Measurements from ENCODE around the gene SEC22C. TPM values are rescaled to one million over a fixed set of nuclear protein-coding genes. Genes with fewer than 3 reads are reported as not detected.

SEC22C gene
- total and polyA plus RNA-seq, 2 donors (not counting 1 experiment from before 2014, with no cell fraction given): 19.2 to 44.8 TPM

GRCh38 chr3:42504334-42505127 lies 77.2 kb downstream of the SEC22C start:
- Histone ChIP-seq H3K9me3 (ENCODE audit: control extremely low read depth in 1 of 3, control insufficient read depth in 2 of 3, insufficient read depth in 1 of 3, low read length in 2 of 3) (no peaks in the 10 kb centered on the region), H3K27ac (ENCODE audit: low read length in 2 of 2) (no peak overlapping the region), H3K4me1 (ENCODE audit: control insufficient read depth in 2 of 2, insufficient read depth in 2 of 2, low read length in 2 of 2) (peaks cover 11 to 21% of the 10 kb centered on the region in 2 donors), H3K4me2 (replicated peaks; ENCODE audit: low read depth, low read length, poor library complexity, severe bottlenecking) (no peak overlapping the region), H3K9ac (ENCODE audit: low read length) (no peak overlapping the region), H3K36me3 (replicated peaks in 1 of 2; ENCODE audit: control extremely low read depth in 1 of 2, control insufficient read depth in 1 of 2, extremely low read depth in 1 of 2, insufficient read depth in 2 of 2, low read length in 1 of 2) (no peaks in the 10 kb centered on the region), H2AFZ (ENCODE audit: insufficient read depth, low read depth, low read length, poor library complexity, severe bottlenecking) (no peak overlapping the region), H4K20me1 (ENCODE audit: control insufficient read depth, insufficient read depth, low read length, poor library complexity, severe bottlenecking) (no peaks in the 10 kb centered on the region), H3K4me3 (ENCODE audit: control extremely low read depth in 1 of 5, extremely low read depth in 1 of 5, insufficient read depth in 1 of 5, low read depth in 2 of 5, low read length in 4 of 5) (no peak overlapping the region), H3K27me3 (replicated peaks in 1 of 4; ENCODE audit: control extremely low read depth in 1 of 4, control insufficient read depth in 3 of 4, insufficient read depth in 4 of 4, low read length in 3 of 4) (peaks cover 0 to 25% (median 13%) of the 10 kb centered on the region in 4 experiments), H3K79me2 (ENCODE audit: control insufficient read depth, insufficient read depth, low read length) (no peaks in the 10 kb centered on the region)
- ChIA-PET POLR2A (no interaction called here), CTCF (interaction anchor here (3.5 kb wide), 1 partner anchor 36 kb away, joined by 22 read pairs; no protein-coding TSS in a partner anchor)
- Mint-ChIP-seq H3K4me3 (no peak overlapping the region), H3K4me1 (peaks cover 25% of the 10 kb centered on the region), H3K27me3 (peaks cover 17% of the 10 kb centered on the region), H3K9me3 (ENCODE audit: insufficient read depth) (no peaks in the 10 kb centered on the region), H3K27ac (no peak overlapping the region)
- intact Hi-C loops (cut with micrococcal nuclease): loop anchor here (5.0 kb wide), 2 partner anchors 78 to 1188 kb away; partner anchors contain the start of genes ABHD5 and SEC22C
- 66% methylated on average over 2 of the region's 10 CpGs for WGBS (ENCODE audit: insufficient coverage)
- DNase-seq: no peak
- TF ChIP-seq CTCF (IDR thresholded peaks at IDR 0.05): no peak
- TF ChIP-seq EZH2 (IDR thresholded peaks at IDR 0.05; ENCODE audit: borderline replicate concordance, insufficient read depth, low read depth, low read length, poor library complexity, severe bottlenecking): no peak
- no peak for ATAC-seq (ENCODE audit: low read depth)

- Histone ChIP-seq H3K27me3 (replicated peaks in 1 of 4; ENCODE audit: control extremely low read depth in 1 of 4, control insufficient read depth in 3 of 4, insufficient read depth in 4 of 4, low read length in 3 of 4) (peaks cover 0 to 30% (median 14%) of the 10 kb centered on the region in 4 experiments), H3K4me1 (ENCODE audit: control insufficient read depth in 2 of 2, insufficient read depth in 2 of 2, low read length in 2 of 2) (peaks cover 11 to 21% of the 10 kb centered on the region in 2 donors), H2AFZ (ENCODE audit: insufficient read depth, low read depth, low read length, poor library complexity, severe bottlenecking) (no peak overlapping the region), H3K79me2 (ENCODE audit: control insufficient read depth, insufficient read depth, low read length) (no peaks in the 10 kb centered on the region), H3K4me3 (ENCODE audit: control extremely low read depth in 1 of 5, extremely low read depth in 1 of 5, insufficient read depth in 1 of 5, low read depth in 2 of 5, low read length in 4 of 5) (no peak overlapping the region), H3K36me3 (replicated peaks in 1 of 2; ENCODE audit: control extremely low read depth in 1 of 2, control insufficient read depth in 1 of 2, extremely low read depth in 1 of 2, insufficient read depth in 2 of 2, low read length in 1 of 2) (no peaks in the 10 kb centered on the region), H4K20me1 (ENCODE audit: control insufficient read depth, insufficient read depth, low read length, poor library complexity, severe bottlenecking) (no peaks in the 10 kb centered on the region), H3K9me3 (ENCODE audit: control extremely low read depth in 1 of 3, control insufficient read depth in 2 of 3, insufficient read depth in 1 of 3, low read length in 2 of 3) (no peaks in the 10 kb centered on the region), H3K9ac (ENCODE audit: low read length) (no peak overlapping the region), H3K27ac (ENCODE audit: low read length in 2 of 2) (no peak overlapping the region), H3K4me2 (replicated peaks; ENCODE audit: low read depth, low read length, poor library complexity, severe bottlenecking) (no peak overlapping the region)
- no peak for TF ChIP-seq CTCF (IDR thresholded peaks at IDR 0.05)
- TF ChIP-seq EZH2 (IDR thresholded peaks at IDR 0.05; ENCODE audit: borderline replicate concordance, insufficient read depth, low read depth, low read length, poor library complexity, severe bottlenecking): no peak
- ATAC-seq (ENCODE audit: low read depth) (no peak), DNase-seq (no peak)
- Mint-ChIP-seq H3K27me3 (peaks cover 20% of the 10 kb centered on the region), H3K9me3 (ENCODE audit: insufficient read depth) (no peaks in the 10 kb centered on the region), H3K4me1 (peaks cover 25% of the 10 kb centered on the region), H3K4me3 (peak overlapping the region; percentile 82), H3K27ac (no peak overlapping the region)
- ChIA-PET CTCF (interaction anchor here (0.8 to 3.5 kb wide), 2 partner anchors 37 to 54 kb away, joined by 4 to 22 read pairs; no protein-coding TSS in a partner anchor), POLR2A (no interaction called here)
- intact Hi-C loops (cut with micrococcal nuclease): loop anchor here (2.0 to 5.0 kb wide), 4 partner anchors 43 to 1188 kb away; partner anchors contain the start of genes ABHD5 and SEC22C
- WGBS (ENCODE audit: insufficient coverage): 100% methylated on average over 4 of the region's 4 CpGs
These were observed 77.8 kb downstream of the SEC22C start for GRCh38 chr3:42503957-42504333.

Measured in B cell (primary cell).